ENCODE results near the gene CPNE1. TPM values are rescaled to one million over a fixed set of nuclear protein-coding genes. Genes with fewer than 3 reads are reported as not detected.
A peak's percentile ranks its signal among the peaks of the same experiment; 100 is the strongest.

CPNE1 gene
- total RNA-seq, 5 donors from 2014 or later (not counting 1 experiment from before 2014, with no cell fraction given): 284 to 408 (median 324) TPM

DNA sequence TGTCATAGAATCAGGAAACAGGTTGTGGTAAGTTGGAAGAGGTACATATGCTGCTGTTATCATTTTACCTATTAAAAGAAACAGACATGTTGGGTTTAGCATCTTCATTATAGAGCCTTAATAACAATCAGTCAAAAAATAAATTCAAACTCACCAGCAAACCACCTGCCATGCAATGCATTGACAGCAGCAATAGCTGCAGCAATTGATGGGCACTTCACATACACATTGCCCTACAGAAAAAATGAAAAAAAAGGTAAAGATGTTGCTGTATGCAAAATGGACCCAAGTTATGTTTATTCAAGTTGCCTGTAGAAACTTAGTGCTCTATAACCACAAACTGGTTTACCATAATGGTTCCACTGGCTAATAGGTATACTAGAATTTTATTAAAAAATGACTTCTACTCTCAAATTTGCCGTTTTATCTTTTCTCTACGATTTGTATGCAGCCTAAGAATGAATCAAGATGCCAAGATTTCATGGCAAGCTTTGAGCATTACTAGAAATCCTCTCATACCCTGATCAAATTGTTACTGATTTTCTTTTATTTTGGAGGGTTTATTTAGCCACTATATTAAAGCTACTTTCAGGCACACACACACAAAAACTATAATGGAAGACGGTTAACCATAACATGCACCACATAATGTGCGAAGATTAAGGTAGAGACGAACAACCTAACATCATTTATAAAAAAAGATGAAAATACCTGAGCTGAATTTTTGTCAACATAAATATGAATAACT is 40.0 kb upstream of the CPNE1 start:
- POLR2A ChIA-PET: interaction anchor here (0.7 to 1.2 kb wide), 9 partner anchors 10 to 121 kb away, joined by 3 to 6 read pairs (median 4); partner anchors contain the start of gene RBM39 (in 1 of the 2)
- H3K36me3 ChIP-seq (ENCODE audit: control insufficient read depth in 2 of 2, extremely low read depth in 1 of 2, insufficient read depth in 1 of 2, low read length in 1 of 2): peaks cover 4 to 72% of the 10 kb centered on the region in 2 donors
- Mint-ChIP-seq H3K27ac (no peak overlapping the region), H3K27me3 (no peaks in the 10 kb centered on the region), H3K9me3 (no peaks in the 10 kb centered on the region), H3K4me3 (peak overlapping the region in 1 of 3 donors; percentile 25), H3K36me3 (peaks cover 54% of the 10 kb centered on the region), H3K4me1 (peaks cover 36 to 44% (median 40%) of the 10 kb centered on the region in 3 donors)
- H3K9me3 ChIP-seq: no peaks in the 10 kb centered on the region
- H3K27ac ChIP-seq (ENCODE audit: low read length): no peak overlapping the region
- DNase-seq: no peak
- H3K4me3 ChIP-seq (ENCODE audit: control insufficient read depth in 1 of 2, extremely low read depth in 1 of 2, low read length in 1 of 2): no peak overlapping the region
- H3K4me1 ChIP-seq (ENCODE audit: control insufficient read depth in 1 of 2, extremely low read depth in 1 of 2, insufficient read depth in 2 of 2, low read length in 2 of 2): peaks cover 4 to 6% of the 10 kb centered on the region in 2 experiments
- no peak for ATAC-seq (replicated peaks in 1 of 4)
- CTCF ChIA-PET: interaction anchor here in 1 of 2 donors (0.6 to 1.5 kb wide), 5 partner anchors 10 to 31 kb away, joined by 3 to 5 read pairs (median 3); no protein-coding TSS in a partner anchor
- H3K27me3 ChIP-seq (replicated peaks in 1 of 2; ENCODE audit: control insufficient read depth in 2 of 2, extremely low read depth in 1 of 2, insufficient read depth in 2 of 2, low read length in 1 of 2): no peaks in the 10 kb centered on the region
- 100% methylated on average over 2 of the region's 5 CpGs for WGBS (ENCODE audit: insufficient coverage)

DNA sequence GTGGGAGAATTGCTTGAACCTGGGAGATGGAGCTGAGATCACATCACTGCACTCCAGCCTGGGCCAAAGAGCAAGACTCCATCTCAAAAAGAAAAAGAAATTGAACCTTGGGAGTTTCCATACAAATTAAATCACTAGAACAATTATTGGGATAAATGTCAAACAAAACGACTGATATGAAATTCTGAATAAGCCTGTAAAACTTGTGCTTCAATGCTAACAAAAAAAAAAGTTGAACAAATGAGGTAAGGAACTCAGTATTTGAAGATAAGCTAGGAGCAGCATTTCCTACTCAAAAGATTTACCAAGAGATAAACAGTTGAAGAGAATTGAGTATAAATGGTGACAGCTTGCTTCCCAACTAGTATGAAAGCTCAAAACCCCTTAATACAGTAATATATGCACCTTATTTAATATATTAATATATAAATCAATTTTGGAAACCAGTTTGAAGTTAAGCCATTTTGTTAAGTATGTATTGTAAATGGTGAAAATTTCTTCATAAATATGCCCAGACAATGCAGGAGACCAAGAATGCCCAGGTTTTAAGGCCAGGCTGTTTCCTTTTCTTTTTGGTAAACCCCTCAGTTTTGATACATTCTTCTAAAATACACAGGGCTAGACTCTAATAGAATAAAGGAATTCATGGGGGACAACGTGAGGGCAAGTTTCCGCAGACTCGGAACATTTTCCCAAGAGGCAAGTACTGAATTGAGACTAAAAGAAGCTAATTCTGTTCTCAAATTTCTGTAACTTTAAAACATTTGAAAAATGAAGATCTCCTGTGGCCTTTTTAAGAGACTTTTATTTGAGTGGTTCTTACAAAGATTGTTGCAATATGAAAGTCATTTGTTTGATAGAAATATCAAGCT is 38.4 kb upstream of the CPNE1 start:
- Mint-ChIP-seq H3K27ac (peak overlapping the region in 1 of 2 donors; percentile 4), H3K4me1 (peaks cover 35 to 49% (median 46%) of the 10 kb centered on the region in 3 donors), H3K27me3 (no peaks in the 10 kb centered on the region), H3K4me3 (no peak overlapping the region), H3K36me3 (peaks cover 46% of the 10 kb centered on the region), H3K9me3 (no peaks in the 10 kb centered on the region)
- no CpG with 5 or more reads among the region's 4 CpGs for WGBS (ENCODE audit: insufficient coverage)
- Histone ChIP-seq H3K4me3 (ENCODE audit: control insufficient read depth in 1 of 2, extremely low read depth in 1 of 2, low read length in 1 of 2) (no peak overlapping the region), H3K4me1 (ENCODE audit: control insufficient read depth in 1 of 2, extremely low read depth in 1 of 2, insufficient read depth in 2 of 2, low read length in 2 of 2) (peaks cover 12% of the 10 kb centered on the region in 2 experiments), H3K27me3 (replicated peaks in 1 of 2; ENCODE audit: control insufficient read depth in 2 of 2, extremely low read depth in 1 of 2, insufficient read depth in 2 of 2, low read length in 1 of 2) (no peaks in the 10 kb centered on the region), H3K36me3 (ENCODE audit: control insufficient read depth in 2 of 2, extremely low read depth in 1 of 2, insufficient read depth in 1 of 2, low read length in 1 of 2) (peaks cover 4 to 57% of the 10 kb centered on the region in 2 donors), H3K9me3 (no peaks in the 10 kb centered on the region), H3K27ac (ENCODE audit: low read length) (no peak overlapping the region)
- ChIA-PET POLR2A (interaction anchor here (0.5 to 1.9 kb wide), 17 partner anchors 8 to 358 kb away, joined by 3 to 13 read pairs (median 3); partner anchors contain the start of gene RBM39 (in 1 of the 2)), CTCF (interaction anchor here (0.6 to 1.1 kb wide), 3 partner anchors 8 to 87 kb away, joined by 3 to 4 read pairs (median 3); partner anchors contain the start of gene SPAG4 (in 1 of the 2))
- ATAC-seq (replicated peaks in 1 of 4): no peak
- DNase-seq: no peak

DNA sequence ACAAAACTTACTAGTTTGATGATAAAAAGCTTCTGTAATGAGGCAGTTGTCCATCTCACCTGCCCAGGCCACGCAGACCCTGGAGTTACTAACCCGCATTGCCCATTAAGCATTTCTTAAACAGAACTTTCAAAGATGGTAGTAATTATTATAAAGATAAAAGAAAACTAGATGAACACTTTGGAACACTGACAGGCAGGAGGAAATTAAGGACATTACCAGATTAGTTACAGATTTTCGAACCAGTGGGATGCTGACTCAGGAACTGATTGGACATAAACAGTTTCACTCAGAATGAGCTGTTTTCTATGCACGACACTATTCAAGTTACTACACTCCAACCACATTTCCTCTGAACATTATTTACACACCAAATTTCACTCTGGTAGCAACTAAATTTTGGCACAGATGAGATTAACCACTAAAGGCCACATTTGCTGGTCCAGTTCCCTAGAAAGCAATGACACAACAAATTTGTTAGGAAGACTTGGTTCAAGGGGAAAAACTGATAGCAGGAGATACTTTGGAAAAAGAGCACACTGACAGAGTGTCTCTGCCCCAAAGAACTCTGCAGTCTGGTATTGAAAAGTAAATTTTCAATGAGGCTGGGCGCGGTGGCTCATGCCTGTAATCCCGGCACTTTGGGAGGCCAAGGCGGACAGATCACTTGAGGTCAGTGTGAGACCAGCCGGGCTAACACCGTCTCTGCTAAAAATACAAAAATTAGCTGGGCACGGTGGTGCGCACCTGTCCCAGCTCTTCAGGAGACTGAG is 37.5 kb upstream of the CPNE1 start:
- Histone ChIP-seq H3K9me3 (no peaks in the 10 kb centered on the region), H3K27ac (ENCODE audit: low read length) (no peak overlapping the region), H3K4me1 (ENCODE audit: control insufficient read depth in 1 of 2, extremely low read depth in 1 of 2, insufficient read depth in 2 of 2, low read length in 2 of 2) (peaks cover 16 to 19% of the 10 kb centered on the region in 2 experiments), H3K36me3 (ENCODE audit: control insufficient read depth in 2 of 2, extremely low read depth in 1 of 2, insufficient read depth in 1 of 2, low read length in 1 of 2) (peaks cover 4 to 51% of the 10 kb centered on the region in 2 donors), H3K27me3 (replicated peaks in 1 of 2; ENCODE audit: control insufficient read depth in 2 of 2, extremely low read depth in 1 of 2, insufficient read depth in 2 of 2, low read length in 1 of 2) (no peaks in the 10 kb centered on the region), H3K4me3 (ENCODE audit: control insufficient read depth in 1 of 2, extremely low read depth in 1 of 2, low read length in 1 of 2) (no peak overlapping the region)
- 95% methylated on average over 6 of the region's 12 CpGs for WGBS (ENCODE audit: insufficient coverage)
- peak overlapping the region in 1 of 2 donors; percentile 31 for H3K27ac Mint-ChIP-seq
- H3K36me3 Mint-ChIP-seq: peaks cover 45% of the 10 kb centered on the region
- no peak for DNase-seq
- H3K27me3 Mint-ChIP-seq: no peaks in the 10 kb centered on the region
- H3K4me3 Mint-ChIP-seq: peak overlapping the region in 1 of 3 donors; percentile 41
- no peaks in the 10 kb centered on the region for H3K9me3 Mint-ChIP-seq
- no peak for ATAC-seq (replicated peaks in 1 of 4)
- peaks cover 44 to 57% (median 52%) of the 10 kb centered on the region in 3 donors for H3K4me1 Mint-ChIP-seq
- CTCF ChIA-PET: interaction anchor here (0.6 to 1.3 kb wide), 3 partner anchors 9 to 86 kb away, joined by 3 to 4 read pairs (median 3); partner anchors contain the start of gene SPAG4 (in 1 of the 2)
- POLR2A ChIA-PET: interaction anchor here (0.5 to 1.9 kb wide), 12 partner anchors 8 to 66 kb away, joined by 3 to 13 read pairs (median 6); no protein-coding TSS in a partner anchor

DNA sequence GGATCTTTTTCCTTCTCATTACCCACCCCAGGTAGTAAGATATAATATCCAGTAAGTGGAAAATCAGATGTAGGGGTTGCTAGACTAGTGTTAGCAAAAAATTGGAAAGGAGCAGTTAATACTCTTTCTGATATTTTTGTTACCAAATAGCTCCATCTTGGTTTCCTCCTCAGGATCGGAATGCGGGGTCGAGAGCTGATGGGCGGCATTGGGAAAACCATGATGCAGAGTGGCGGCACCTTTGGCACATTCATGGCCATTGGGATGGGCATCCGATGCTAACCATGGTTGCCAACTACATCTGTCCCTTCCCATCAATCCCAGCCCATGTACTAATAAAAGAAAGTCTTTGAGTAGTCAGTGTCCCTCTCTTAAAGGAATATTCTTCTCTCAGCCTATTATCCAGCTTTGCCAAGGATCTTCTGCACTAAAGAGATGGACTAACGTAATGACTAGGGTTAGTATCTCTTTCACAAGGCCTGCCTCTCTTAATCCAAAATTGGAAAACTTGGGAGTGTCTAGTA is 36.0 kb upstream of the CPNE1 start:
- Histone ChIP-seq H3K4me1 (ENCODE audit: control insufficient read depth in 1 of 2, extremely low read depth in 1 of 2, insufficient read depth in 2 of 2, low read length in 2 of 2) (peaks cover 16 to 19% of the 10 kb centered on the region in 2 experiments), H3K27ac (ENCODE audit: low read length) (peak overlapping the region; percentile 87), H3K4me3 (ENCODE audit: control insufficient read depth in 1 of 2, extremely low read depth in 1 of 2, low read length in 1 of 2) (no peak overlapping the region), H3K27me3 (replicated peaks in 1 of 2; ENCODE audit: control insufficient read depth in 2 of 2, extremely low read depth in 1 of 2, insufficient read depth in 2 of 2, low read length in 1 of 2) (no peaks in the 10 kb centered on the region), H3K9me3 (no peaks in the 10 kb centered on the region), H3K36me3 (ENCODE audit: control insufficient read depth in 2 of 2, extremely low read depth in 1 of 2, insufficient read depth in 1 of 2, low read length in 1 of 2) (peaks cover 4 to 45% of the 10 kb centered on the region in 2 donors)
- DNase-seq (no peak), ATAC-seq (replicated peaks in 1 of 4) (no peak)
- Mint-ChIP-seq H3K4me3 (peak overlapping the region; percentile 87 to 100 (median 89)), H3K36me3 (peaks cover 41% of the 10 kb centered on the region), H3K9me3 (no peaks in the 10 kb centered on the region), H3K4me1 (peaks cover 48 to 59% (median 59%) of the 10 kb centered on the region in 3 donors), H3K27me3 (no peaks in the 10 kb centered on the region), H3K27ac (peak overlapping the region; percentile 89 to 93)
- 94% methylated on average over 3 of the region's 7 CpGs for WGBS (ENCODE audit: insufficient coverage)
- CTCF ChIA-PET: interaction anchor here in 1 of 2 donors (0.5 to 2.4 kb wide), 3 partner anchors 11 to 96 kb away, joined by 3 to 13 read pairs (median 3); partner anchors contain the start of gene RBM39
- POLR2A ChIA-PET: interaction anchor here (0.5 to 2.0 kb wide), 7 partner anchors 9 to 168 kb away, joined by 3 to 10 read pairs (median 4); no protein-coding TSS in a partner anchor

DNA sequence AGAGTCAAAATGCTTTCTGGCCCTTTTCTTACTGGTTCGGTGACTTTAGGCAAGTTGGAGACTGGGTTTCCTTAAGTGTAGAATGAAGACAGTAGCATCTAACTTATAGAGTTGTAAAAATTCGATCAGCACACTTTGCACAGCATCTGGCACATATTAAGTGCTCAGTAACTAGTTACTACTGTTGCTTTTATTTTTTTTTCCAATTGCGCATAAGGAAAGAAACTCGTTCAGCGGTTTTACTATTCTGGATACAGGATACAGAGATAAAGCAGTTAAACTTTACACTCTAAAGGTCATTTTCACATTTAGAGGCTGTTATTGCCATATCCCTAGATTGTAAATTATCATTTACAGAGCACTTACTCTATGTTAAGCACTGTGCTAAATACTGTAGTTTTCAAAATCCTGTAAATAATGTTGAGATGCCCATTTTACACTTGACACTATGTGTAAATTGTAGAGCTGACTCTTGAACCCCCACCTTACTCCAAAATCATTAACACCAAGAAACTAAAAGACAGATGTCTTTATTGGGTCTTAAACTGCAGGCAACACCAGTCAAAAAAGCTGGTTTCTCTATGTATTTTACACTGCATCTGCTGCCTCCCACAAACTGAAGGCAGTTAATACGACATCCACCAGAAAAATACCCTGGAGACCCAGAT is 35.4 kb upstream of the CPNE1 start:
- Mint-ChIP-seq H3K9me3 (no peaks in the 10 kb centered on the region), H3K36me3 (peaks cover 41% of the 10 kb centered on the region), H3K4me3 (peak overlapping the region; percentile 87 to 100 (median 89)), H3K27ac (peak overlapping the region; percentile 89 to 93), H3K27me3 (no peaks in the 10 kb centered on the region), H3K4me1 (peaks cover 50 to 64% (median 63%) of the 10 kb centered on the region in 3 donors)
- ATAC-seq (replicated peaks in 1 of 4): no peak
- no peak for DNase-seq
- peaks cover 10 to 44% of the 10 kb centered on the region in 2 donors for H3K36me3 ChIP-seq (ENCODE audit: control insufficient read depth in 2 of 2, extremely low read depth in 1 of 2, insufficient read depth in 1 of 2, low read length in 1 of 2)
- peak overlapping the region; percentile 87 for H3K27ac ChIP-seq (ENCODE audit: low read length)
- no peaks in the 10 kb centered on the region for H3K9me3 ChIP-seq
- WGBS (ENCODE audit: insufficient coverage): 0% methylated on average over 1 of the region's 6 CpGs
- peak overlapping the region; percentile 66 to 94 for H3K4me3 ChIP-seq (ENCODE audit: control insufficient read depth in 1 of 2, extremely low read depth in 1 of 2, low read length in 1 of 2)
- H3K27me3 ChIP-seq (replicated peaks in 1 of 2; ENCODE audit: control insufficient read depth in 2 of 2, extremely low read depth in 1 of 2, insufficient read depth in 2 of 2, low read length in 1 of 2): no peaks in the 10 kb centered on the region
- POLR2A ChIA-PET: interaction anchor here (0.6 to 2.0 kb wide), 4 partner anchors 10 to 86 kb away, joined by 4 to 10 read pairs (median 4); no protein-coding TSS in a partner anchor
- CTCF ChIA-PET: interaction anchor here in 1 of 2 donors (0.8 to 2.4 kb wide), 3 partner anchors 11 to 99 kb away, joined by 3 to 13 read pairs (median 3); partner anchors contain the start of gene RBM39
- H3K4me1 ChIP-seq (ENCODE audit: control insufficient read depth in 1 of 2, extremely low read depth in 1 of 2, insufficient read depth in 2 of 2, low read length in 2 of 2): peaks cover 16 to 19% of the 10 kb centered on the region in 2 experiments

Data from T-cell (primary cell).